ENCODE measurements around the gene CYBC1. TPM values are rescaled to one million over a fixed set of nuclear protein-coding genes. Genes with fewer than 3 reads are reported as not detected.

The CYBC1 gene
- total RNA-seq, 4 donors from 2014 or later = 45.4 to 106 (median 86.4) TPM

- DNase-seq (ENCODE audit: low spot score in 2 of 2) = peak in 1 of 2 donors; percentile 57
- TF ChIP-seq POLR2A (IDR thresholded peaks at IDR 0.05) (no peak), EP300 (IDR thresholded peaks at IDR 0.05) (peak in 1 of 2 donors; percentile 63)
- H3K36me3 ChIP-seq = peaks cover 0 to 82% (median 0%) of the 10 kb centered on the region in 3 donors
- H3K27ac ChIP-seq = peak overlapping the region in 2 of 4 donors; percentile 9 to 43
- no peaks in the 10 kb centered on the region for H3K27me3 ChIP-seq
- H3K9me3 ChIP-seq = no peaks in the 10 kb centered on the region
- no peak overlapping the region for H3K4me3 ChIP-seq
- peaks cover 0 to 36% (median 3%) of the 10 kb centered on the region in 4 donors for H3K4me1 ChIP-seq
- WGBS, 2 donors = 71 to 74% methylated on average over 16 to 17 of the region's 19 CpGs
Measured at GRCh38 chr17:82396601-82397435, 53.7 kb downstream of the CYBC1 start.

GRCh38 chr17:82394278-82394677, 56.3 kb downstream of the CYBC1 start:
- Histone ChIP-seq H3K27ac (no peak overlapping the region), H3K4me1 (peaks cover 0 to 23% (median 0%) of the 10 kb centered on the region in 4 donors), H3K9me3 (no peaks in the 10 kb centered on the region), H3K4me3 (no peak overlapping the region), H3K36me3 (peaks cover 0 to 80% (median 0%) of the 10 kb centered on the region in 3 donors), H3K27me3 (no peaks in the 10 kb centered on the region)
- no peak for DNase-seq (ENCODE audit: low spot score in 2 of 2)
- TF ChIP-seq CTCF (IDR thresholded peaks at IDR 0.05) (no peak), EP300 (IDR thresholded peaks at IDR 0.05) (no peak), POLR2A (IDR thresholded peaks at IDR 0.05) (no peak)
- WGBS, 2 donors = 82 to 87% methylated on average over 12 of the region's 12 CpGs

- 90% methylated on average over 15 of the region's 15 CpGs for WGBS, 2 donors
- H3K4me1 ChIP-seq = peaks cover 0 to 13% (median 0%) of the 10 kb centered on the region in 4 donors
- no peak for DNase-seq (ENCODE audit: low spot score in 2 of 2)
- no peak overlapping the region for H3K27ac ChIP-seq
- peaks cover 0 to 73% (median 0%) of the 10 kb centered on the region in 3 donors for H3K36me3 ChIP-seq
- H3K27me3 ChIP-seq = no peaks in the 10 kb centered on the region
- no peak overlapping the region for H3K4me3 ChIP-seq
- no peaks in the 10 kb centered on the region for H3K9me3 ChIP-seq
- TF ChIP-seq CTCF (IDR thresholded peaks at IDR 0.05) (no peak), EP300 (IDR thresholded peaks at IDR 0.05) (no peak), POLR2A (IDR thresholded peaks at IDR 0.05) (no peak)
Measured at GRCh38 chr17:82392941-82393340, 57.6 kb downstream of the CYBC1 start.

Small RNAs within 50 kb of the gene (small RNA-seq; reads per million reads assigned to genes)
- gene RF00019 = not detected

Other genes starting within 250 kb of the CYBC1 start
- gene CCDC57, start 237.9 kb downstream of the CYBC1 start, total RNA-seq = 10 to 100 TPM; 33.5 to 91.2 (median 47.9) TPM
- gene SLC16A3, start 221.7 kb downstream of the CYBC1 start, total RNA-seq = 10 to 100 TPM; 10.5 to 36.0 (median 21.4) TPM
- gene CSNK1D, start 177.1 kb downstream of the CYBC1 start, total RNA-seq = 100 to 1,000 TPM in 3 of 4 donors, 10 to 100 TPM in 1; 93.9 to 160 (median 124) TPM
- under 1 TPM in 2 of 4 donors, not detected in 2; 0.63 to 0.90 TPM for gene CD7, start 133.1 kb downstream of the CYBC1 start, total RNA-seq
- 10 to 100 TPM in 3 of 4 donors, 1 to 10 TPM in 1; 6.9 to 12.6 (median 11.3) TPM for gene SECTM1, start 117.0 kb downstream of the CYBC1 start, total RNA-seq
- gene TEX19, start 91.5 kb downstream of the CYBC1 start, total RNA-seq = not detected
- under 1 TPM in 1 of 4 donors, not detected in 3; 0.20 TPM for gene UTS2R, start 79.0 kb downstream of the CYBC1 start, total RNA-seq
- 100 to 1,000 TPM in 1 of 4 donors, 10 to 100 TPM in 3; 65.6 to 143 (median 95.1) TPM for gene HEXD, start 32.4 kb downstream of the CYBC1 start, total RNA-seq
- 10 to 100 TPM; 23.7 to 51.6 (median 40.7) TPM for gene OGFOD3, start 32.2 kb downstream of the CYBC1 start, total RNA-seq
- gene NARF, start 8.0 kb upstream of the CYBC1 start, total RNA-seq = 10 to 100 TPM; 25.8 to 79.2 (median 59.9) TPM
- gene FOXK2, start 69.0 kb upstream of the CYBC1 start, total RNA-seq = 10 to 100 TPM; 29.6 to 65.4 (median 33.3) TPM
- 100 to 1,000 TPM in 1 of 4 donors, 10 to 100 TPM in 3; 64.9 to 114 (median 88.5) TPM for gene WDR45B, start 197.7 kb upstream of the CYBC1 start, total RNA-seq
- gene RAB40B, start 247.9 kb upstream of the CYBC1 start, total RNA-seq = 10 to 100 TPM; 27.3 to 39.0 (median 36.7) TPM

All from tibial nerve (tissue), 4 donors.